ENCODE results near the gene FBXO31.

- TF ChIP-seq ZNF274 (IDR thresholded peaks at IDR 0.05; ENCODE audit: low read depth, low read length) (no peak), YY1 (IDR thresholded peaks at IDR 0.05; ENCODE audit: insufficient read depth, insufficient read length) (no peak)
Measured at GRCh38 chr16:87322360-87322759, 61.2 kb downstream of the FBXO31 start.
